Measurements from ENCODE around the gene BBS9. TPM values are rescaled to one million over a fixed set of nuclear protein-coding genes. Genes with fewer than 3 reads are reported as not detected.

Gene BBS9
- total RNA-seq, 1 donor from 2014 or later: 21.1 TPM

DNA sequence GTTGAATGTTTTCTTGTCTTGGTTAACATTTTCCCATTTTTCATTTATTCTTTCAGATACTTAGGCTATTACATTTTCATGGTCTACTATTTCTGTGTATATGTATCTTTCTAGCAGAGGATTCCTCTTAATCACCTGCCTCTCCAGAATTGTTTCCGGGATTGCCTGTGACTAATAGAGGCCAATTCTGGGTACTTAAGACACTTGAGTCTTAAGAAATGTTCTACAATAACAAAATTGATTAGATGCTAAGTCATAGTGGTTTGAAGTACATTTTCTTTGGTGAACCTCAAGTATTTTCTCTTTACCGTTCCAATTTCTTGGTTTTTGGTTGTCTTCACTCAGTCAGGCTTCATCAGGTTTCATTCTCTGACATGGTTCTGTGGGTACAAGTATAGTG, 26.4 kb downstream of the BBS9 start:
- Mint-ChIP-seq H3K36me3 (ENCODE audit: unreplicated experiment) (no peaks in the 10 kb centered on the region), H3K9me3 (ENCODE audit: unreplicated experiment) (no peaks in the 10 kb centered on the region), H3K4me1 (ENCODE audit: low read depth, unreplicated experiment) (peaks cover 3% of the 10 kb centered on the region), H3K4me3 (ENCODE audit: unreplicated experiment) (no peak overlapping the region), H3K27ac (ENCODE audit: unreplicated experiment) (no peak overlapping the region), H3K27me3 (ENCODE audit: unreplicated experiment) (no peaks in the 10 kb centered on the region)
- TF ChIP-seq, protein P1, sequence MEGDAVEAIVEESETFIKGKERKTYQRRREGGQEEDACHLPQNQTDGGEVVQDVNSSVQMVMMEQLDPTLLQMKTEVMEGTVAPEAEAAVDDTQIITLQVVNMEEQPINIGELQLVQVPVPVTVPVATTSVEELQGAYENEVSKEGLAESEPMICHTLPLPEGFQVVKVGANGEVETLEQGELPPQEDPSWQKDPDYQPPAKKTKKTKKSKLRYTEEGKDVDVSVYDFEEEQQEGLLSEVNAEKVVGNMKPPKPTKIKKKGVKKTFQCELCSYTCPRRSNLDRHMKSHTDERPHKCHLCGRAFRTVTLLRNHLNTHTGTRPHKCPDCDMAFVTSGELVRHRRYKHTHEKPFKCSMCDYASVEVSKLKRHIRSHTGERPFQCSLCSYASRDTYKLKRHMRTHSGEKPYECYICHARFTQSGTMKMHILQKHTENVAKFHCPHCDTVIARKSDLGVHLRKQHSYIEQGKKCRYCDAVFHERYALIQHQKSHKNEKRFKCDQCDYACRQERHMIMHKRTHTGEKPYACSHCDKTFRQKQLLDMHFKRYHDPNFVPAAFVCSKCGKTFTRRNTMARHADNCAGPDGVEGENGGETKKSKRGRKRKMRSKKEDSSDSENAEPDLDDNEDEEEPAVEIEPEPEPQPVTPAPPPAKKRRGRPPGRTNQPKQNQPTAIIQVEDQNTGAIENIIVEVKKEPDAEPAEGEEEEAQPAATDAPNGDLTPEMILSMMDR (IDR thresholded peaks at IDR 0.05; ENCODE audit: partially characterized antibody, unreplicated experiment): no peak
- DNase-seq: no peak

- DNase-seq: no peak
- no peaks in the 10 kb centered on the region for H3K27me3 Mint-ChIP-seq (ENCODE audit: unreplicated experiment)
- H3K27ac Mint-ChIP-seq (ENCODE audit: unreplicated experiment): no peak overlapping the region
- peaks cover 3% of the 10 kb centered on the region for H3K4me1 Mint-ChIP-seq (ENCODE audit: low read depth, unreplicated experiment)
- TF ChIP-seq, protein P1 (IDR thresholded peaks at IDR 0.05; ENCODE audit: partially characterized antibody, unreplicated experiment): no peak
- no peak overlapping the region for H3K4me3 Mint-ChIP-seq (ENCODE audit: unreplicated experiment)
- H3K9me3 Mint-ChIP-seq (ENCODE audit: unreplicated experiment): no peaks in the 10 kb centered on the region
- no peaks in the 10 kb centered on the region for H3K36me3 Mint-ChIP-seq (ENCODE audit: unreplicated experiment)
Observed at GRCh38 chr7:33156441-33156840, 27.1 kb downstream of the BBS9 start.

- H3K27me3 Mint-ChIP-seq (ENCODE audit: unreplicated experiment): no peaks in the 10 kb centered on the region
- H3K36me3 Mint-ChIP-seq (ENCODE audit: unreplicated experiment): no peaks in the 10 kb centered on the region
- no peak overlapping the region for H3K4me3 Mint-ChIP-seq (ENCODE audit: unreplicated experiment)
- DNase-seq: no peak
- H3K9me3 Mint-ChIP-seq (ENCODE audit: unreplicated experiment): no peaks in the 10 kb centered on the region
- TF ChIP-seq, protein P1 (IDR thresholded peaks at IDR 0.05; ENCODE audit: partially characterized antibody, unreplicated experiment): no peak
- peaks cover 3% of the 10 kb centered on the region for H3K4me1 Mint-ChIP-seq (ENCODE audit: low read depth, unreplicated experiment)
- no peak overlapping the region for H3K27ac Mint-ChIP-seq (ENCODE audit: unreplicated experiment)
Observed at GRCh38 chr7:33157311-33157710, 27.9 kb downstream of the BBS9 start.

GRCh38 chr7:33157781-33158180, 28.4 kb downstream of the BBS9 start:
- Mint-ChIP-seq H3K4me3 (ENCODE audit: unreplicated experiment) (no peak overlapping the region), H3K4me1 (ENCODE audit: low read depth, unreplicated experiment) (peaks cover 3% of the 10 kb centered on the region), H3K36me3 (ENCODE audit: unreplicated experiment) (no peaks in the 10 kb centered on the region), H3K27me3 (ENCODE audit: unreplicated experiment) (no peaks in the 10 kb centered on the region), H3K9me3 (ENCODE audit: unreplicated experiment) (peaks cover under 1% of the 10 kb centered on the region), H3K27ac (ENCODE audit: unreplicated experiment) (no peak overlapping the region)
- DNase-seq: no peak
- TF ChIP-seq, protein P1 (IDR thresholded peaks at IDR 0.05; ENCODE audit: partially characterized antibody, unreplicated experiment): no peak

DNA sequence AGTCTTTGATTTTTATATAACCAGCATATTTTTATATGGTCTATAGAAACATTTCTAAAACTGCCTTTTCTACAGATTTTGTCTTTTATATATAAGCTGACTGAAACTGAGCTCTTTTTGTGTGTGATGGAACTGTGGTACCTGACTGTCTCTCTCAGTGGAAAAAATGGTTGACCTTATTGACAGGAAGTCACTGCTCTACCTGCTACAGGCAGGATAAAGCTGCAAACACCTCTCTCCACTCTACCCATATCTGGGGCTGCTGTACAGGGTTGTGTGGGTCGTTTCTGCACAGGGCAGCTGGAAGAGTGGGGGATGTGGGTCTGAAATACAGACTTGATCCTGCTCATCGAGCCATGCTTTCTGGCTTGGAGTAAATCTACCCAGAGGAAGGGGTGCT, 48.5 kb downstream of the BBS9 start:
- H3K27ac Mint-ChIP-seq (ENCODE audit: unreplicated experiment): no peak overlapping the region
- peaks cover 4% of the 10 kb centered on the region for H3K36me3 Mint-ChIP-seq (ENCODE audit: unreplicated experiment)
- H3K4me3 Mint-ChIP-seq (ENCODE audit: unreplicated experiment): no peak overlapping the region
- DNase-seq: no peak
- peaks cover 2% of the 10 kb centered on the region for H3K27me3 Mint-ChIP-seq (ENCODE audit: unreplicated experiment)
- TF ChIP-seq, protein P1 (IDR thresholded peaks at IDR 0.05; ENCODE audit: partially characterized antibody, unreplicated experiment): no peak
- H3K9me3 Mint-ChIP-seq (ENCODE audit: unreplicated experiment): peaks cover 4% of the 10 kb centered on the region
- no peaks in the 10 kb centered on the region for H3K4me1 Mint-ChIP-seq (ENCODE audit: low read depth, unreplicated experiment)

All from glutamatergic neuron (in vitro differentiated cells).